Activated CD8-positive, alpha-beta memory T cell treated with anti-CD3 and anti-CD28 coated beads, Interleukin-2, amount 50 U/mL, for 48 hours (primary cell): ENCODE results near the gene SFXN3.

ENCODE experiments used
- DNase-seq: peaks from one replicate; pipeline ENCODE4 v3.0.0-alpha.2; 2020

SFXN3 gene

GRCh38 chr10:101085846-101086245 lies 54.8 kb downstream of the SFXN3 start:
- no peak for DNase-seq

- no peak for DNase-seq
These were observed 56.3 kb downstream of the SFXN3 start for GRCh38 chr10:101087376-101087775.

GRCh38 chr10:101087965-101088364 lies 56.9 kb downstream of the SFXN3 start:
- no peak for DNase-seq

DNA sequence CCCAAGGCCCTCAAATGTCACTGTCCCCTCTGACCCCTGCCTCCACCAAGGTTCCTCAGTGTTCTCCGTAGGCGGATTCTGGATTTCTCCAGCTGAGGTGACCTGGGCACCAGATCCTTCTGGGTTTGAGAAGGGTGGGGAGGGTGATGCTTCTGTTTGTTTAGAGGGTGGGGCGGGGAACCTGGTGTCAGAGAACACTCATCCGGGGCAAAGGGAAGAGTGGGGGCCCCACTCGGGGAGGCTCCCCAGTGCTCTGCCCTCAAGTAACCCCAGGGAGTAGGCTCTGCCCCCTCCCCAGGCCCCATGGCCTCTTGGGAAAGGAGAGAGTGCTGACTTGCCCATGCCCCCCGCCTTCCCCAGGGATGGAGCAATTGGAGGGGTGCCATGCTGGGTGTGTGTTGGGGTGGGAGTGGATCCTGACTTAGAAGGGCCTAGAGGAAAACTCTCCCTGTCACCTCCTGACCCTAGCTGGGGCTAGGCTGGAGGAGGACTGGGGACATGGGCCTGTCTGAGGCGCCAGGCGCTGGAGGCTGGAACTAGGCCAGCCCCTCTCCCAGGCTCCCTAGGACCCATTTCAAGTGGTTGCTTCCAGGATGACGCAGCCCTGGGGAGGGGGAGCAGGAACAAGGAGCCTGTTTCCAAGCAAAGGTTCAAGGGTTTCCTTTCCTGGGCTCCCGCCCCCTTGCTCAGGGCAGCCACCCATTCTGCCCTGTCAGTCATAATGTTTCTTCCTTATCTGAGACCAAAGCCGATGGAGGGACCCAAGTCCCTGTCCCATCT lies 58.7 kb downstream of the SFXN3 start:
- DNase-seq = no peak

DNA sequence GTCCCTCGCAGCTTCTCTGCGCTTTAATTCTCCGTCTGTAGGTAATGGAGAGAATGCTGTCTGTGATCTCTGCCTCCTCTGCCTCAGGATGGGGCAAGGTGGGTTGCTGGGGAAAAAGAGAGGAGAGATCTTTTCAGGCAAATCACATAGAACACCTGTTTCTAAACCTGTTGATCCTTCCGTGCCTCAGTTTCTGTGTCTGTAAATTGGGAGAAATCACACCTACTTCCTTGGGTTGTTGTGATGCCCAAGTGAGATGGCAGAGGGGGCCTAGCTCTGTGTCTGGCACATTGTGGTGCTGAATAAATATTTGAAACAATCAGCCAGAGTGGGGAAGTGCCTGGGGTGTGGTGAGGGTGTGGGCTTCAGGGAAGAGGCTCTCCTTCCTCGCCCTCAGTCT lies 59.6 kb downstream of the SFXN3 start:
- no peak for DNase-seq
